Karpas-422 (cell line): Measurements from ENCODE around the gene CEBPA. TPM values are rescaled to one million over a fixed set of nuclear protein-coding genes. Genes with fewer than 3 reads are reported as not detected.

ENCODE experiments used
- DNase-seq: peaks from one replicate; pipeline ENCODE4 v3.0.0-alpha.2; 2015
- H2AFZ ChIP-seq: fragments of 200-600 bp; sonication (generic); 2 replicates; pipeline ENCODE4 v1.6.1; 2014; ENCODE audit warnings: antibody characterized with exemption, low read length, mixed read lengths
- H3K27ac ChIP-seq: fragments of 200-600 bp; sonication (generic); 2 replicates; pipeline ENCODE4 v1.5.1; 2014; ENCODE audit warnings: mild to moderate bottlenecking, low read length, moderate library complexity
- H3K27me3 ChIP-seq: fragments of 200-600 bp; sonication (generic); 2 replicates; pipeline ENCODE4 v1.6.1; 2014; ENCODE audit warnings: low read length, mixed read lengths
- H3K36me3 ChIP-seq: fragments of 200-600 bp; sonication (generic); 2 replicates; pipeline ENCODE4 v1.6.1; 2014; ENCODE audit warnings: low read length, mixed read lengths; ENCODE audit not compliant: insufficient read depth
- H3K4me1 ChIP-seq: fragments of 200-600 bp; sonication (generic); 2 replicates; pipeline ENCODE4 v1.6.1; 2014; ENCODE audit warnings: mild to moderate bottlenecking, low read length, mixed read lengths
- H3K4me2 ChIP-seq: fragments of 200-600 bp; sonication (generic); 2 replicates; pipeline ENCODE4 v1.6.1; 2014; ENCODE audit warnings: low read length, low read depth, mild to moderate bottlenecking; ENCODE audit not compliant: poor library complexity, severe bottlenecking
- H3K4me3 ChIP-seq: fragments of 200-600 bp; sonication (generic); 2 replicates; pipeline ENCODE4 v1.5.1; 2014; ENCODE audit warnings: mild to moderate bottlenecking, antibody characterized with exemption, low read length, mixed read lengths
- H3K79me2 ChIP-seq: fragments of 200-600 bp; sonication (generic); 2 replicates; pipeline ENCODE4 v1.6.1; 2014; ENCODE audit warnings: mild to moderate bottlenecking, low read length, mixed read lengths
- H3K9ac ChIP-seq: fragments of 200-600 bp; sonication (generic); 2 replicates; pipeline ENCODE4 v1.6.0; 2014; ENCODE audit warnings: low read length
- H3K9me2 ChIP-seq: fragments of 200-600 bp; sonication (generic), shearing (Covaris generic); replicated peaks from 2 replicates; pipeline ENCODE4 v1.6.0; 2014; ENCODE audit warnings: mild to moderate bottlenecking, low read length, moderate library complexity; ENCODE audit not compliant: insufficient read depth
- H3K9me3 ChIP-seq: fragments of 300-700, 200-600 bp; sonication (generic); 2 replicates; pipeline ENCODE4 v1.6.1; 2014; ENCODE audit warnings: low read length, mixed read lengths
- H4K20me1 ChIP-seq: fragments of 200-600 bp; sonication (generic); 2 replicates; pipeline ENCODE4 v1.6.1; 2014; ENCODE audit warnings: mild to moderate bottlenecking, antibody characterized with exemption, low read length, low read depth; ENCODE audit not compliant: insufficient read depth
- total RNA-seq: library from RNA; depleted of rRNA; stranded (reverse); fragments of >200 nt; shearing (Covaris generic); gene quantifications from 2 replicates; pipeline ENCODE4 v1.2.3, GENCODE V29; 2014; ENCODE audit warnings: low replicate concordance

The CEBPA gene
- total RNA-seq, 1 experiment from 2014 or later, result not detected

- Histone ChIP-seq H3K4me1 (no peaks in the 10 kb centered on the region), H4K20me1 (no peaks in the 10 kb centered on the region), H3K79me2 (no peaks in the 10 kb centered on the region), H3K36me3 (no peaks in the 10 kb centered on the region), H2AFZ (no peak overlapping the region), H3K4me2 (no peak overlapping the region), H3K9me2 (no peaks in the 10 kb centered on the region), H3K4me3 (no peak overlapping the region), H3K9me3 (no peaks in the 10 kb centered on the region), H3K9ac (no peak overlapping the region), H3K27me3 (no peaks in the 10 kb centered on the region), H3K27ac (no peak overlapping the region)
- no peak for DNase-seq
Observed at GRCh38 chr19:33294058-33294798, 8.1 kb downstream of the CEBPA start.

DNA sequence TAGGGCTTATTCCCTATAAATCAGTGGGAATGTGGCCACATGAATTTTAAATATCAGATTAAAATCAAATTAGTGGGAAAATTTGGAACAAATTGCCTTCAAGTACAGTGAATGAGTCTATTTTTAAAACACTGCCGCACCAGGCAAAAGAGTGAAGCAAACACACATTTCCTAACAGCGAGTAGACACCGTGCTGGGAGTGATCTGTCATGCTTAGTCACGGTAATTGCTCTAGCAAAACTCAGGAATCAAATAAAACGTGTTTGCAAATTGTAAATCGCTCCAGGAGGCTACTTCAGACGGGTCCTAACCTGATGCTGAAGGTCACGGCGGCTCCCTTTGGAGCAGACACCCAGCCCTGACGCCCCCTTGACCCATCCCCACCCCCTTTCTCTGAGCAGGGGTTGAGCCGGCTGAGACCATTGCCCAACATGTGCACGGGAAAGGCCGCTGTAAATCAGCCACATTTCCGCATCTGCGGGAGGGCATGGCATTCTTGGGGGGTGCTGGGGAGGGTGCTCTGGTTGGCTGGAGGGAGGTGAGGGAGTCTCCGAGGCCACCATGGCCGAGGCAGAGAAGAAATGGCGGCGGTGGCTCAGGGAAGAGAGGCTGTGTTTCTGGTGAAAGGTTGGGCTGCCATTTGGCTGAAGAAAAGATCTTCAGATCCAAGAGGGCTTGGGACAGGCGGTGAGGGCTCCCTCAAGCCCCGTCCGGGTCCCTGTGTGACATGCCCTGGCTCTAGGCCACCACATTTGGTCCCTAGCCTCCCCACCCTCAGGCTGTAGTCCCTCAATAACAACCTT lies 8.9 kb downstream of the CEBPA start:
- H4K20me1 ChIP-seq, result no peaks in the 10 kb centered on the region
- no peaks in the 10 kb centered on the region for H3K27me3 ChIP-seq
- H2AFZ ChIP-seq, result no peak overlapping the region
- H3K4me2 ChIP-seq, result no peak overlapping the region
- H3K9me2 ChIP-seq, result no peaks in the 10 kb centered on the region
- H3K9ac ChIP-seq, result no peak overlapping the region
- no peaks in the 10 kb centered on the region for H3K4me1 ChIP-seq
- no peaks in the 10 kb centered on the region for H3K36me3 ChIP-seq
- H3K9me3 ChIP-seq, result no peaks in the 10 kb centered on the region
- H3K79me2 ChIP-seq, result no peaks in the 10 kb centered on the region
- H3K4me3 ChIP-seq, result no peak overlapping the region
- DNase-seq, result no peak
- no peak overlapping the region for H3K27ac ChIP-seq

GRCh38 chr19:33292595-33293254 lies 9.6 kb downstream of the CEBPA start:
- no peaks in the 10 kb centered on the region for H3K27me3 ChIP-seq
- no peaks in the 10 kb centered on the region for H3K79me2 ChIP-seq
- H3K27ac ChIP-seq, result no peak overlapping the region
- H3K9me2 ChIP-seq, result no peaks in the 10 kb centered on the region
- no peak for DNase-seq
- H4K20me1 ChIP-seq, result no peaks in the 10 kb centered on the region
- no peaks in the 10 kb centered on the region for H3K4me1 ChIP-seq
- H3K9me3 ChIP-seq, result no peaks in the 10 kb centered on the region
- H3K9ac ChIP-seq, result no peak overlapping the region
- H3K4me3 ChIP-seq, result no peak overlapping the region
- no peak overlapping the region for H3K4me2 ChIP-seq
- no peaks in the 10 kb centered on the region for H3K36me3 ChIP-seq
- no peak overlapping the region for H2AFZ ChIP-seq

DNA sequence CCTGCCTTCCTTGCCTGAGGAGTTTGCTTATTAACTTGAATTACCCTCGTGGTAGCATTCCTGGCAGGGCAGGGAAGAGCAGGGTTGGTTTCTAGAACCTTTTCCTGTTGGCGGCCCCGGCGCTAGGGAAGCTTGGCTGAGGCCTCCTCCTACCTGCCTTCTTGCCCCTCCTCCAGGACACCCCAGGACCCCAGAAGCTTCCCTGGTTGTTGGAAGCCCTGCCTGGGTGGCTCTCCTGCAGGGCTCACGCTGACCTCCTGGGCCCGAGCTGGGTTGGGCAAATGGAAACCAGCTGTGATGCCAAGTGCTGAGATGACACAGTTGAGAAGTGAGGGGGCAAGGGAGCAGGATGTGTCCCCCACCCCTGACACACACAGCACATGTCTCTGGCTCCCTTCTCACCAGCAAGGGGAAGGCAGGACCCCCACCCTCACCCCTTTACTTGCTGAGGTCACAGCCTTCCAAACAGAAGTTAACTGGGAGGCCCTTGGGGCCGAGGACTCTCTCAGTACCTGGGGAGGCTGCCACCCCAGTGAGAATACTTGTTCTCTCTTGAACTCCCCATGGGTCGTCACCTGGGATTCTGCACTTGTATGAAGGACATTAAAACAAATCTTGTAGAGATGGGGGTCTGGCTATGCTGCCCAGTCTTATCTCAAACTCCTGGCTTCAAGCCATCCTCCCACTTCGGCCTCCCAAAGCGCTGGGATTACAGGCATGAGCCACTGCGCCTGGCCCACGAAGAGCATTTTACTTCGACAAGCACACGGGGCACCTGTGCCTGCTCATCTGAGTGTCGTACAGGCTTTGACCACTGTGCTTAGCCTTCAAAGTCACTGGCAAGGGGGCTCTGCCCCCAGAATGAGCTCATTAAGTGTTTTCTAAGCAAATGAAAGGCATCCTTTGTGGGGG lies 10.5 kb downstream of the CEBPA start:
- no peak overlapping the region for H3K4me2 ChIP-seq

DNA sequence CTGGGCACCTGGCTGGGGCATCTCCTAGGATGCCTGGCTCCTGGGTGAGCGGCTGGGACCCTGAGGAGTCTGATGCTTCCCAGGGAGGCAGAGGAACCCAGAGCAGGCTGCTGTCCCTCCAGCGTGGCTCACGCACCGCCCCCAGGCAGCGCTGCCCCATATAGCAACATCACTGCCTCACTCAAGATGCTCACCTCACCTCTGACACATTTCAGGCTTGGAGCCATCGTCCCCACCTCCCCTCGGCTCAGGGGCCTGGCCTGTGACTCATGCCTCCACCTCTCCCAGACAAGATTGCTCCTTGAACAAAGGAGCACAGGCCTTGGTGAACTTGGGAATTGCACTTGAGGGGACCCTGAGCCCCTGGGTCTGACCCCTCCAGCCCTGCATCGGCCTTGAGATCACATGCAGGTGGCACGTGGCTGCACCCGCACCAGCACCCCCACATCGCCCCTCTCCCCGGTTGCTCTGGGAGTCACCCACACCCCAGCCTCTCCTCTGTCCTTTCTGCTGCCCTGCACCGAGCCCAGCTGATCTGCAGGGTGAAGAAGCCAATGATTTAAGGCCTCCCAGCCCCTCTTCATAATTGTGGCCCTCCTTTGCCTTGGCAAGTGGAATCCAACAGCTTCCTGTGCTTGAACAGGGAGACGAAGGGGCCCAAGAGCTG lies 11.2 kb downstream of the CEBPA start:
- no peak for DNase-seq
- no peaks in the 10 kb centered on the region for H3K9me3 ChIP-seq
- no peak overlapping the region for H2AFZ ChIP-seq
- H3K27ac ChIP-seq, result no peak overlapping the region
- no peaks in the 10 kb centered on the region for H3K4me1 ChIP-seq
- H3K4me3 ChIP-seq, result no peak overlapping the region
- H3K36me3 ChIP-seq, result no peaks in the 10 kb centered on the region
- H3K4me2 ChIP-seq, result no peak overlapping the region
- H3K9me2 ChIP-seq, result no peaks in the 10 kb centered on the region
- no peaks in the 10 kb centered on the region for H4K20me1 ChIP-seq
- H3K9ac ChIP-seq, result no peak overlapping the region
- H3K27me3 ChIP-seq, result no peaks in the 10 kb centered on the region
- H3K79me2 ChIP-seq, result no peaks in the 10 kb centered on the region

More for the DNA sequence above, 10.5 kb downstream of the CEBPA start:
- no peak for DNase-seq
- Histone ChIP-seq H3K9ac (no peak overlapping the region), H3K4me3 (no peak overlapping the region), H3K27ac (no peak overlapping the region), H2AFZ (no peak overlapping the region), H3K9me3 (no peaks in the 10 kb centered on the region), H3K9me2 (no peaks in the 10 kb centered on the region), H3K27me3 (no peaks in the 10 kb centered on the region), H4K20me1 (no peaks in the 10 kb centered on the region), H3K36me3 (no peaks in the 10 kb centered on the region), H3K79me2 (no peaks in the 10 kb centered on the region), H3K4me1 (no peaks in the 10 kb centered on the region)

GRCh38 chr19:33290082-33290815 lies 12.1 kb downstream of the CEBPA start:
- Histone ChIP-seq H3K9me2 (no peaks in the 10 kb centered on the region), H3K4me2 (no peak overlapping the region)
- DNase-seq, result no peak

GRCh38 chr19:33289261-33289660 lies 13.1 kb downstream of the CEBPA start:
- no peaks in the 10 kb centered on the region for H3K9me2 ChIP-seq
- no peak overlapping the region for H2AFZ ChIP-seq
- no peaks in the 10 kb centered on the region for H3K36me3 ChIP-seq
- H3K9ac ChIP-seq, result no peak overlapping the region
- no peak overlapping the region for H3K4me3 ChIP-seq
- H3K27me3 ChIP-seq, result no peaks in the 10 kb centered on the region
- no peaks in the 10 kb centered on the region for H4K20me1 ChIP-seq
- no peak overlapping the region for H3K4me2 ChIP-seq
- H3K4me1 ChIP-seq, result no peaks in the 10 kb centered on the region
- no peaks in the 10 kb centered on the region for H3K79me2 ChIP-seq
- H3K27ac ChIP-seq, result no peak overlapping the region
- DNase-seq, result no peak
- no peaks in the 10 kb centered on the region for H3K9me3 ChIP-seq

More at GRCh38 chr19:33290082-33290815, 12.1 kb downstream of the CEBPA start:
- no peak overlapping the region for H3K27ac ChIP-seq
- H3K4me1 ChIP-seq, result no peaks in the 10 kb centered on the region
- H2AFZ ChIP-seq, result no peak overlapping the region
- H3K79me2 ChIP-seq, result no peaks in the 10 kb centered on the region
- H4K20me1 ChIP-seq, result no peaks in the 10 kb centered on the region
- no peak overlapping the region for H3K9ac ChIP-seq
- no peaks in the 10 kb centered on the region for H3K27me3 ChIP-seq
- no peaks in the 10 kb centered on the region for H3K9me3 ChIP-seq
- H3K36me3 ChIP-seq, result no peaks in the 10 kb centered on the region
- no peak overlapping the region for H3K4me3 ChIP-seq
